Right atrium auricular region (tissue), 2 donors: ENCODE data around the gene GRIK5. TPM values are rescaled to one million over a fixed set of nuclear protein-coding genes. Genes with fewer than 3 reads are reported as not detected.
A peak's percentile ranks its signal among the peaks of the same experiment; 100 is the strongest.

Experiments
- DNase-seq: peaks from one replicate; pipeline ENCODE4 v3.0.0-alpha.2; 2019; ENCODE audit warnings: low spot score
- H3K27ac ChIP-seq, 2 donors: fragments of 200-600 bp; sonication (generic); 1 replicate in 1 of 2; 2 replicates in 1 of 2; pipeline ENCODE4 v1.5.1; 2016 to 2019
- H3K27me3 ChIP-seq, 2 donors: fragments of 200-600 bp; sonication (generic); one replicate each; pipeline versions ENCODE4 v1.5.1 to v1.6.0; 2017 to 2019
- H3K36me3 ChIP-seq: fragments of 200-600 bp; sonication (generic); one replicate; pipeline ENCODE4 v1.5.1; 2016
- H3K4me1 ChIP-seq, 2 donors: fragments of 200-600 bp; sonication (generic); one replicate each; pipeline versions ENCODE4 v1.5.1 to v1.6.0; 2017 to 2019
- H3K4me3 ChIP-seq, 2 donors: fragments of 200-600 bp; sonication (generic); 1 replicate in 1 of 2; 2 replicates in 1 of 2; pipeline ENCODE4 v1.5.1; 2017 to 2019; ENCODE audit warnings: mild to moderate bottlenecking in 1 of 2, moderate library complexity in 1 of 2
- H3K9me3 ChIP-seq, 2 donors: fragments of 200-600 bp; sonication (generic); one replicate each; pipeline ENCODE4 v1.5.1; 2019
- total RNA-seq, 2 donors: library from RNA; depleted of rRNA; stranded (reverse); fragments of >200 nt; gene quantifications; one replicate each; pipeline ENCODE4 v1.1.0, GENCODE V29; 2016
- TF ChIP-seq, protein P1 (sequence below), 2 donors: fragments of 200-600 bp; sonication (generic); IDR thresholded peaks; one replicate each; pipeline ENCODE4 v1.5.1; 2019; ENCODE audit warnings: antibody characterized with exemption in 2 of 2

GRIK5 gene
- total RNA-seq, 2 donors from 2014 or later: 8.1 to 17.1 TPM

GRCh38 chr19:42081584-42082203 is 11.7 kb upstream of the GRIK5 start:
- H3K36me3 ChIP-seq: peaks cover 46% of the 10 kb centered on the region
- no peaks in the 10 kb centered on the region for H3K27me3 ChIP-seq
- H3K4me1 ChIP-seq: peaks cover 0 to 11% of the 10 kb centered on the region in 2 donors
- H3K4me3 ChIP-seq: no peak overlapping the region
- H3K9me3 ChIP-seq: no peaks in the 10 kb centered on the region
- TF ChIP-seq, protein P1, sequence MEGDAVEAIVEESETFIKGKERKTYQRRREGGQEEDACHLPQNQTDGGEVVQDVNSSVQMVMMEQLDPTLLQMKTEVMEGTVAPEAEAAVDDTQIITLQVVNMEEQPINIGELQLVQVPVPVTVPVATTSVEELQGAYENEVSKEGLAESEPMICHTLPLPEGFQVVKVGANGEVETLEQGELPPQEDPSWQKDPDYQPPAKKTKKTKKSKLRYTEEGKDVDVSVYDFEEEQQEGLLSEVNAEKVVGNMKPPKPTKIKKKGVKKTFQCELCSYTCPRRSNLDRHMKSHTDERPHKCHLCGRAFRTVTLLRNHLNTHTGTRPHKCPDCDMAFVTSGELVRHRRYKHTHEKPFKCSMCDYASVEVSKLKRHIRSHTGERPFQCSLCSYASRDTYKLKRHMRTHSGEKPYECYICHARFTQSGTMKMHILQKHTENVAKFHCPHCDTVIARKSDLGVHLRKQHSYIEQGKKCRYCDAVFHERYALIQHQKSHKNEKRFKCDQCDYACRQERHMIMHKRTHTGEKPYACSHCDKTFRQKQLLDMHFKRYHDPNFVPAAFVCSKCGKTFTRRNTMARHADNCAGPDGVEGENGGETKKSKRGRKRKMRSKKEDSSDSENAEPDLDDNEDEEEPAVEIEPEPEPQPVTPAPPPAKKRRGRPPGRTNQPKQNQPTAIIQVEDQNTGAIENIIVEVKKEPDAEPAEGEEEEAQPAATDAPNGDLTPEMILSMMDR (IDR thresholded peaks at IDR 0.05): peak in 1 of 2 donors; percentile 28
- DNase-seq: no peak
- H3K27ac ChIP-seq: no peak overlapping the region

- no peak for DNase-seq
These were observed 10.9 kb upstream of the GRIK5 start for GRCh38 chr19:42080764-42081375.

GRCh38 chr19:42079886-42080763 is 10.1 kb upstream of the GRIK5 start:
- TF ChIP-seq, protein P1 (IDR thresholded peaks at IDR 0.05): no peak
- no peak overlapping the region for H3K27ac ChIP-seq
- no peaks in the 10 kb centered on the region for H3K9me3 ChIP-seq
- no peak overlapping the region for H3K4me3 ChIP-seq
- H3K27me3 ChIP-seq: no peaks in the 10 kb centered on the region
- peaks cover 0 to 16% of the 10 kb centered on the region in 2 donors for H3K4me1 ChIP-seq
- H3K36me3 ChIP-seq: peaks cover 46% of the 10 kb centered on the region
- no peak for DNase-seq

More at GRCh38 chr19:42080764-42081375, 10.9 kb upstream of the GRIK5 start:
- Histone ChIP-seq H3K27me3 (no peaks in the 10 kb centered on the region), H3K36me3 (peaks cover 46% of the 10 kb centered on the region), H3K4me3 (no peak overlapping the region), H3K9me3 (no peaks in the 10 kb centered on the region), H3K27ac (no peak overlapping the region), H3K4me1 (peaks cover 0 to 13% of the 10 kb centered on the region in 2 donors)
- TF ChIP-seq, protein P1 (IDR thresholded peaks at IDR 0.05): no peak

DNA sequence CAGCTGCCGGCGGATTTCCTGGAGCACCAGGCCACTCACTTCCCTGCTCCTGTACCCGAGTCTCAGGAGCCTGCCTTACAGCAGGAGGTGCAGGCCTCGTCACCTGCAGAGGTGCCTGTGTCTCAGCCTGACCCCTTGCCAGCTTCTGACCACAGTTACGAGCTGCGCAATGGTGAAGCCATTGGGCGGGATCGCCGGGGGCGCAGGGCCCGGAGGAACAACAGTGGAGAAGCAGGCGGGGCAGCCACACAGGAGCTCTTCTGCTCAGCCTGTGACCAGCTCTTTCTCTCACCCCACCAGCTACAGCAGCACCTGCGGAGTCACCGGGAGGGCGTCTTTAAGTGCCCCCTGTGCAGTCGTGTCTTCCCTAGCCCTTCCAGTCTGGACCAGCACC is 9.3 kb upstream of the GRIK5 start:
- H3K4me1 ChIP-seq: peaks cover 0 to 22% of the 10 kb centered on the region in 2 donors
- TF ChIP-seq, protein P1 (IDR thresholded peaks at IDR 0.05): no peak
- no peak for DNase-seq
- H3K27me3 ChIP-seq: no peaks in the 10 kb centered on the region
- H3K9me3 ChIP-seq: no peaks in the 10 kb centered on the region
- no peak overlapping the region for H3K27ac ChIP-seq
- peaks cover 46% of the 10 kb centered on the region for H3K36me3 ChIP-seq
- H3K4me3 ChIP-seq: no peak overlapping the region

DNA sequence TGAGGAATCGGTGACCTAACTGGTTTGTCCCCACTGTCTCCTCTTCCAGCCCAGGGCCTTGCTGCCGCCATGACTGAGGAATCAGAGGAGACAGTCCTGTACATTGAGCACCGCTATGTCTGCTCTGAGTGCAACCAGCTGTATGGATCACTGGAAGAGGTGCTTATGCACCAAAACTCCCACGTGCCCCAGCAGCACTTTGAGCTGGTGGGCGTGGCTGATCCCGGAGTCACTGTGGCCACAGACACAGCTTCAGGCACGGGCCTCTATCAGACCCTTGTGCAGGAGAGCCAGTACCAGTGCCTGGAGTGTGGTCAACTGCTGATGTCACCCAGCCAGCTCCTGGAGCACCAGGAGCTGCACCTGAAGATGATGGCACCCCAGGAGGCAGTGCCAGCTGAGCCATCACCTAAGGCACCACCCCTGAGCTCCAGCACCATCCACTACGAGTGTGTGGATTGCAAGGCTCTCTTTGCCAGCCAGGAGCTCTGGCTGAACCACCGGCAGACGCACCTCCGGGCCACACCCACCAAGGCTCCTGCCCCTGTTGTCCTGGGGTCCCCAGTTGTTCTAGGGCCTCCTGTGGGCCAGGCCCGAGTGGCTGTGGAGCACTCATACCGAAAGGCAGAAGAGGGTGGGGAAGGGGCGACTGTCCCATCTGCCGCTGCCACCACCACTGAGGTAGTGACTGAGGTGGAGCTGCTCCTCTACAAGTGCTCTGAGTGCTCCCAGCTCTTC is 8.7 kb upstream of the GRIK5 start:
- H3K36me3 ChIP-seq: peaks cover 46% of the 10 kb centered on the region
- TF ChIP-seq, protein P1 (IDR thresholded peaks at IDR 0.05): no peak

More for the DNA sequence above, 8.7 kb upstream of the GRIK5 start:
- Histone ChIP-seq H3K4me3 (no peak overlapping the region), H3K4me1 (peaks cover 0 to 22% of the 10 kb centered on the region in 2 donors), H3K27ac (no peak overlapping the region), H3K9me3 (no peaks in the 10 kb centered on the region), H3K27me3 (no peaks in the 10 kb centered on the region)
- DNase-seq: no peak
